MCF 10A (cell line): ENCODE measurements around the gene CMTM7. TPM values are rescaled to one million over a fixed set of nuclear protein-coding genes. Genes with fewer than 3 reads are reported as not detected.
A peak's percentile ranks its signal among the peaks of the same experiment; 100 is the strongest.
"Not testable (repeated sequence)": the region's sequence is repeated elsewhere in the genome, so short reads cannot be mapped to it uniquely, and the experiment has no call there.

Experiments used
- BruUV-seq: library from RNA; stranded (reverse); fragments of 400-500 nt; replicated peaks from 2 replicates; lab custom pipeline; 2021; lab: Mats Ljungman, UMichigan
- CTCF ChIA-PET: fragments of 300-600 bp; sonication (Branson Sonifier 250); formaldehyde crosslinking; extraction: SDS; loops from one replicate; lab custom pipeline; 2021; ENCODE audit warnings: antibody characterized with exemption, inconsistent platforms; lab: Yijun Ruan, JAX
- POLR2A ChIA-PET: fragments of 300-600, 350-650 bp; sonication (Branson Sonifier 250); formaldehyde crosslinking; extraction: SDS; loops from one replicate; lab custom pipeline; 2020; ENCODE audit warnings: antibody characterized with exemption, inconsistent platforms; lab: Yijun Ruan, JAX
- DNase-seq: peaks from one replicate; pipeline ENCODE4 v3.0.0-alpha.2; 2018; ENCODE audit not compliant: unreplicated experiment
- H3K27ac Mint-ChIP-seq: one replicate; pipeline ENCODE4 v1.8.0; 2022; ENCODE audit warnings: mild to moderate bottlenecking, low read depth, mixed read lengths; ENCODE audit not compliant: unreplicated experiment
- H3K27me3 Mint-ChIP-seq: one replicate; pipeline ENCODE4 v1.8.0; 2022; ENCODE audit warnings: mixed read lengths; ENCODE audit not compliant: insufficient read depth, unreplicated experiment
- H3K36me3 Mint-ChIP-seq: one replicate; pipeline ENCODE4 v1.8.0; 2022; ENCODE audit warnings: mild to moderate bottlenecking, moderate library complexity, mixed read lengths; ENCODE audit not compliant: insufficient read depth, unreplicated experiment
- H3K4me1 Mint-ChIP-seq: one replicate; pipeline ENCODE4 v1.8.0; 2022; ENCODE audit warnings: mixed read lengths; ENCODE audit not compliant: insufficient read depth, unreplicated experiment
- H3K4me3 Mint-ChIP-seq: one replicate; pipeline ENCODE4 v1.8.0; 2022; ENCODE audit warnings: mild to moderate bottlenecking, moderate library complexity, mixed read lengths; ENCODE audit not compliant: unreplicated experiment
- H3K9me3 Mint-ChIP-seq: one replicate; pipeline ENCODE4 v1.8.0; 2022; ENCODE audit warnings: mixed read lengths; ENCODE audit not compliant: unreplicated experiment
- intact Hi-C: fragments of 100-400 bp; cut with micrococcal nuclease; formaldehyde crosslinking; loops from 2 replicates; pipeline ENCODE4 v1.14.1; 2022
- total RNA-seq: library from RNA; stranded (reverse); gene quantifications from 2 replicates; pipeline ENCODE4 v1.2.3, GENCODE V29; 2022
- TF ChIP-seq, protein P1 (sequence below): fragments of 200-600 bp; IDR thresholded peaks from one replicate; pipeline ENCODE4 v1.8.0; 2022; ENCODE audit warnings: antibody characterized with exemption, mild to moderate bottlenecking; ENCODE audit not compliant: unreplicated experiment

Gene CMTM7
- total RNA-seq, 1 experiment from 2014 or later = 14.3 TPM

DNA sequence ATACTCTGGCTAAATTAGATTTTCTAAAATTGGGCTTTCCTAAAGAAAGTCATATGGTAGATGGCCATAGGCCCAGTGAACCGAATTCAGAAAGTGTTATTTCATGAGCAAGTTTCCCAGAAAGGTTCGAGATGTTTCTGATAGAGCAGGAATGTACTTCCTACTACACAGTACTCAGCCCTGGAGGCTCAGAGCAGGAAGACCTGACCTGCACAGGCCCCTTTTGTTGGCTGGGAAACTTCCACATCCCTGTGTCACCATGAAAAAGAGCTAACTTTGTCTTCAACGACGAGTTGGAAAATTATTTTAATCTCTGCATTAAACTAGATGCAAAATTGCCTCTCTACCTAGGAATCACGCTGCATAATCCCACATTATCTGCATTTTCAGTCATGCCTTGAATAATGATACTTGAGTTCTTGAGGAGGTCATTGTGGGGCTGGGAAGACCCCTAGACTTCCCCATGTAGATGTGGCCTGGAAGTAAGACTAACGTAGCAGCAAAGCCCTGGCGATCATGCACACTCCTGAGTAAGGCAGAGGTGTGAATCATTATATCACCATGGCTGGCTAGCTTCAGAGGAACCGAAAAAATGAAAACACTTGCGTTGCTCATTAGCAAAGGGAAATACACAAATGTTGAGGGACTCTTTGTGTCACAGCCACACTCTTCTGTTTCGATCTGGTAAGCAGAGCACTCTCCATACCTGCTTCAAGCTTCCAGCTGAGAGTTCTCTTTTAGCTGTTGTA is 47.1 kb downstream of the CMTM7 start:
- BruUV-seq = no TSS peak
- DNase-seq = no peak
- ChIA-PET POLR2A (interaction anchor here (0.6 to 1.3 kb wide), 3 partner anchors 14 to 806 kb away, joined by 3 to 4 read pairs (median 4); no protein-coding TSS in a partner anchor), CTCF (interaction anchor here (0.8 to 2.8 kb wide), 5 partner anchors 11 to 54 kb away, joined by 3 to 9 read pairs (median 4); no protein-coding TSS in a partner anchor)
- H3K4me3 Mint-ChIP-seq = no peak overlapping the region
- H3K9me3 Mint-ChIP-seq = no peaks in the 10 kb centered on the region
- TF ChIP-seq, protein P1, sequence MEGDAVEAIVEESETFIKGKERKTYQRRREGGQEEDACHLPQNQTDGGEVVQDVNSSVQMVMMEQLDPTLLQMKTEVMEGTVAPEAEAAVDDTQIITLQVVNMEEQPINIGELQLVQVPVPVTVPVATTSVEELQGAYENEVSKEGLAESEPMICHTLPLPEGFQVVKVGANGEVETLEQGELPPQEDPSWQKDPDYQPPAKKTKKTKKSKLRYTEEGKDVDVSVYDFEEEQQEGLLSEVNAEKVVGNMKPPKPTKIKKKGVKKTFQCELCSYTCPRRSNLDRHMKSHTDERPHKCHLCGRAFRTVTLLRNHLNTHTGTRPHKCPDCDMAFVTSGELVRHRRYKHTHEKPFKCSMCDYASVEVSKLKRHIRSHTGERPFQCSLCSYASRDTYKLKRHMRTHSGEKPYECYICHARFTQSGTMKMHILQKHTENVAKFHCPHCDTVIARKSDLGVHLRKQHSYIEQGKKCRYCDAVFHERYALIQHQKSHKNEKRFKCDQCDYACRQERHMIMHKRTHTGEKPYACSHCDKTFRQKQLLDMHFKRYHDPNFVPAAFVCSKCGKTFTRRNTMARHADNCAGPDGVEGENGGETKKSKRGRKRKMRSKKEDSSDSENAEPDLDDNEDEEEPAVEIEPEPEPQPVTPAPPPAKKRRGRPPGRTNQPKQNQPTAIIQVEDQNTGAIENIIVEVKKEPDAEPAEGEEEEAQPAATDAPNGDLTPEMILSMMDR = no peak
- H3K36me3 Mint-ChIP-seq = no peaks in the 10 kb centered on the region
- intact Hi-C loops = no loop called here
- no peak overlapping the region for H3K27ac Mint-ChIP-seq
- H3K4me1 Mint-ChIP-seq = peaks cover 5% of the 10 kb centered on the region
- H3K27me3 Mint-ChIP-seq = no peaks in the 10 kb centered on the region

DNA sequence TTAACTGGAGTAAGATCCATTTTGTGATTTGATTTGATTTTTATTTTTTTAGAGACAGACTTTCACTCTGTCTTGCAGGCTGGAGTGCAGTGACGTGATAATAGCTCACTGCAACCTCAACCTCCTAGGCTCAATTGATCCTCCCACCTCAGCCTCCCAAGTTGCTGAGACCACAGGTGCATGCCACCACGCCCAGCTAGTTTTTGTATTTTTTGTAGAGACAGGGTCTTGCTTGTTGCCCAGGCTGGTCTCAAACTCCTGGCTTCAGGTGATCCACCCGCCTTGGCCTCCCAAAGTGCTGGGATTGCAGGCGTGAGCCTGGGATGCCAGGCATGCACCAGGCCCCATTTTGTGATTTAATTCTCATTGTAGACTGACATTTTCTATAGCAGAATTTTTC is 47.8 kb downstream of the CMTM7 start:
- BruUV-seq, H3K9me3 Mint-ChIP-seq, H3K27ac Mint-ChIP-seq, H3K36me3 Mint-ChIP-seq, H3K27me3 Mint-ChIP-seq, H3K4me1 Mint-ChIP-seq, DNase-seq, intact Hi-C loops, H3K4me3 Mint-ChIP-seq: not testable (repeated sequence)
- POLR2A ChIA-PET = interaction anchor here (1.3 kb wide), 1 partner anchor 109 kb away, joined by 3 read pairs; no protein-coding TSS in a partner anchor
- CTCF ChIA-PET = interaction anchor here (0.8 to 1.7 kb wide), 4 partner anchors 12 to 55 kb away, joined by 3 to 9 read pairs (median 4); no protein-coding TSS in a partner anchor

DNA sequence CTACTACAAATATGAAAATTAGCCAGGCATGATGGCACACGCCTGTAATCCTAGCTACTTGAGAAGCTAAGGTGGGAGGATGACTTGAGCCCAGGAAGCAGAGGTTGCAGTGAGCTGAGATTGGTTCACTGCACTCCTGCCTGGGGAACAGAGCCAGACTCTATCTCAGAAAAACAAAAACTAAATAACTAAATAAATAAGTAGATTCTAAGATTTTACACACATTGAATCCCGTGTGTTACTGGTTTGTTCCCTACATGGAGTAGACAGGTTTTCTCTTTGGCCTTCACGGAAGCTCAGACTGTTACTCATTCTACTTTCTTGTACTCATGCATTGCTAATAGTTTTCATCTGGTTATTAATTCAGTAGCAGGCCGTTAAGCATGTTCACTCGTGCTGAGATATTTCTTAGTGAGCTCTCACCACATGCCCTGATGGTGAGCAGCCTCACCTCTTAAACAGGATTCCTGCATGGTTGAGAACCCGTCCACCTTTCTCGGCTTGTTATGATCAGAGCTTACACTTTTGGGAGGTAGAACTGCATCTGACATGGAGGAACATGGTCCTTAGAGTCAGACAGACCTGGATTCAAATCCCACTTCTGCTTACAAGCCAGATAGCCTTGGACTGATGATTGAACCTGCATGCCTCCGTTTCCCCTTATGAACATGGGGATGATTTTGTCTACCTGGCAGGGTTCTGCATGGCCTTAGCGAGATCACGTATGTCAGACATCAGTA is 49.1 kb downstream of the CMTM7 start:
- peaks cover 5% of the 10 kb centered on the region for H3K4me1 Mint-ChIP-seq
- DNase-seq = peak; percentile 52
- no peaks in the 10 kb centered on the region for H3K9me3 Mint-ChIP-seq
- intact Hi-C loops = no loop called here
- ChIA-PET POLR2A (interaction anchor here (0.6 to 1.6 kb wide), 6 partner anchors 14 to 909 kb away, joined by 3 to 5 read pairs (median 3); partner anchors contain the start of gene CMTM7), CTCF (interaction anchor here (0.6 to 2.0 kb wide), 5 partner anchors 13 to 132 kb away, joined by 3 to 9 read pairs (median 8); no protein-coding TSS in a partner anchor)
- BruUV-seq = no TSS peak
- H3K27ac Mint-ChIP-seq = peak overlapping the region; percentile 46
- H3K36me3 Mint-ChIP-seq = no peaks in the 10 kb centered on the region
- no peaks in the 10 kb centered on the region for H3K27me3 Mint-ChIP-seq
- TF ChIP-seq, protein P1 = no peak
- no peak overlapping the region for H3K4me3 Mint-ChIP-seq

DNA sequence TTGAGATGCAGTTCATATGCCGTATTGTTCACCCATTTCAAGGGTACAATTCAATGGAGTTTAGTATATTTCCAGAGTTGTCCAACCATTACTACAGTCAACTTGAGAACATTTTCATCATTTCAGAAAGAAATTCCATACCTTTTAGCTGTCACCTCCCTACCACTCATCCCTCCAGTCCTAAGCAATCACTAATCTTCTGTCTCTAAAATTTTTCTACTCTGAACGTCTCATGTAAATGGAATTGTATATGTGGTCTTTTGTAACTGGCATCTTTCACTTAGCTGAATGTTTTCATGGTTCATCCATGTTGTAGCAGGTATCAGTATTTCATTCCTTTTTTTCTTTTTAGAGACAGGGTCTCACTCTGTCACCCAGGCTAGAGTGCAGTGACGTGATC is 51.1 kb downstream of the CMTM7 start:
- no peaks in the 10 kb centered on the region for H3K27me3 Mint-ChIP-seq
- no peak overlapping the region for H3K27ac Mint-ChIP-seq
- peaks cover 10% of the 10 kb centered on the region for H3K9me3 Mint-ChIP-seq
- no TSS peak for BruUV-seq
- ChIA-PET CTCF (interaction anchor here (0.7 to 1.5 kb wide), 2 partner anchors 11 to 68 kb away, joined by 3 to 6 read pairs; no protein-coding TSS in a partner anchor), POLR2A (interaction anchor here (0.6 kb wide), 2 partner anchors 85 to 96 kb away, joined by 3 read pairs; no protein-coding TSS in a partner anchor)
- TF ChIP-seq, protein P1 = no peak
- H3K4me3 Mint-ChIP-seq = no peak overlapping the region
- H3K36me3 Mint-ChIP-seq = peaks cover 15% of the 10 kb centered on the region
- intact Hi-C loops = no loop called here
- no peak for DNase-seq
- H3K4me1 Mint-ChIP-seq = peaks cover 5% of the 10 kb centered on the region
